SKM-1 treated with dmso at 0.1 percent for 144 hours (cell line): ENCODE measurements around the gene TMEM208.
A peak's percentile ranks its signal among the peaks of the same experiment; 100 is the strongest.

ENCODE experiments used
- DNase-seq: peaks from one replicate; lab custom pipeline; 2025; ENCODE audit not compliant: unreplicated experiment; lab: John Stamatoyannopoulos, UW

The TMEM208 gene

DNA sequence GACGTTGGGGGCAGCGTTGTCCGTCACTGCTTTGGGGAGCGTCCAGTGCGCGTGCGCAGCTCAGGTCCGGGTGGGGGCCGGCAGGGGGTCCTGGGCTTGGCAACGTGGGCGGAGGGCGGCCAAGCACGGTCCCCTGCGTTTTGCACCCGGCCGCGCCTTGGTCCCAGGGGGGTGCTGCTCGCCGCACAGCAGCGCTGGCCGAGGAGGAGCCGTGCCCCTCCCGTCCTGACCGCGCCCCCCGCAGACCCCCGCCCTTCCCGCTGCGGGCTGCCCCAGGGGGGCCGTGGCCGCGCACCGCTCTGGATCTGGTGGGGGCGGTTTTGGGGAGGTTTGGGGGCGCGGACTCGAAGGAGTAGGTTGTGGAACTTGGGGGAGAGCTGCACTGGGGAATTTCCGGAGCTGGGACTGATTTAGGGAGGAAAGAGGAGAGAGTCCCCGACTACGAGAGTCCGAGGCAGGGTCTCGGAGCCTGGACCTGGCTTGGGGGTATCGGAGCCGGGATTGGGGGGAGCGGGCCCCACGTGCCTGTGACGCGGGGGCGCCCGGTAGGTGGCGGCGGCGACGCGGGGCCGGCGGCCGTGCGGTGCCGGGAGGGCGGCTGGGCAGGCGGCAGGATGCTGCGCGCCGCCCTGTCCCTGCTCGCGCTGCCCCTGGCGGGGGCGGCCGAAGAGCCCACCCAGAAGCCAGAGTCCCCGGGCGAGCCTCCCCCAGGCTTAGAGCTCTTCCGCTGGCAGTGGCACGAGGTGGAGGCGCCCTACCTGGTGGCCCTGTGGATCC is 21.7 kb downstream of the TMEM208 start, which contains the start of gene SLC9A5:
SLC9A5 (plus strand) TSS at position 579 of the 777 bp plus-strand sequence; CDS start at position 615, 36 bp downstream.
- no peak for DNase-seq

DNA sequence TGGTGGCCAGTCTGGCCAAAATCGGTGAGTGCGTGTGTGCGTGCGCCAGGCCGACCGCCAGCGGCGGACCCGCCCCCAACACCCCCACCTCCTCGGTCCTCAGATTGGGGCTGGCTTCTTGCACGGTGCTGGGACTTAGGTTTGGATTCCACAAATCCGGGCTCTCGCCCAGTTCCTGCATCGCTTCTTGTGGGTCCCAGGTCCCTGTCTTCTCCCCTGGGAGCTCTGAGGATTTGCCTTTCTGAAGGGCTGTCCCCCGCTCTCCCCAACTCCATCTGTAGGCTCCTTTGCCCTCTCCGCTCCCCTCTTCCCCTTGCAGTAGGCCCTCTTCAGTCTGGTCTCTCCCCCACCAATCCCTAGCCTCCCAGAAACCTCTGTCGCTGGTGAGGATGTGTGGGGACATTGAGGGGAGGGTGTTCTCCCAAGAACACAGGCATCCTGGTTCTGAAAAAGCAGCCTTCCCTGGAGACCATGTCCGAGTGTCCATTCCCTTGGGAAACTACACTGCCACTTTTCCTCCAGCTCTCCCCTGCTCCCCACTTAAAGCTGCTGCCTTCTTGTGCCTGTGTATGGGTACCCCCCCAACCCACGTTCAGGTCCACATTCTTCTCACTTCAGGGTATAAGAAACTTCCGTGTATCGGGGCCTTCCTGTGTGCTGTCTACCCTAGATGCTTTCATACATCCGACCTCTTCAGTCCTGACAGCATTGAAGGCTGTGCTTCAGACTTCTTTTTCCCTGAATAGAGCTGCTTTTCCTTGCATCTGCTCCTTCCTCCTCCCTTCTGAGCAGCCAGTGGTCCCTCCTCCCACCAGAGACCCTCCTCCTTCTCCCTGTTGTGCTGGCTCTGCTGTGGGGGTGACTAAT is 22.5 kb downstream of the TMEM208 start:
- DNase-seq, result no peak

- DNase-seq, result no peak
Measured at GRCh38 chr16:67250045-67250327, 23.1 kb downstream of the TMEM208 start.

DNA sequence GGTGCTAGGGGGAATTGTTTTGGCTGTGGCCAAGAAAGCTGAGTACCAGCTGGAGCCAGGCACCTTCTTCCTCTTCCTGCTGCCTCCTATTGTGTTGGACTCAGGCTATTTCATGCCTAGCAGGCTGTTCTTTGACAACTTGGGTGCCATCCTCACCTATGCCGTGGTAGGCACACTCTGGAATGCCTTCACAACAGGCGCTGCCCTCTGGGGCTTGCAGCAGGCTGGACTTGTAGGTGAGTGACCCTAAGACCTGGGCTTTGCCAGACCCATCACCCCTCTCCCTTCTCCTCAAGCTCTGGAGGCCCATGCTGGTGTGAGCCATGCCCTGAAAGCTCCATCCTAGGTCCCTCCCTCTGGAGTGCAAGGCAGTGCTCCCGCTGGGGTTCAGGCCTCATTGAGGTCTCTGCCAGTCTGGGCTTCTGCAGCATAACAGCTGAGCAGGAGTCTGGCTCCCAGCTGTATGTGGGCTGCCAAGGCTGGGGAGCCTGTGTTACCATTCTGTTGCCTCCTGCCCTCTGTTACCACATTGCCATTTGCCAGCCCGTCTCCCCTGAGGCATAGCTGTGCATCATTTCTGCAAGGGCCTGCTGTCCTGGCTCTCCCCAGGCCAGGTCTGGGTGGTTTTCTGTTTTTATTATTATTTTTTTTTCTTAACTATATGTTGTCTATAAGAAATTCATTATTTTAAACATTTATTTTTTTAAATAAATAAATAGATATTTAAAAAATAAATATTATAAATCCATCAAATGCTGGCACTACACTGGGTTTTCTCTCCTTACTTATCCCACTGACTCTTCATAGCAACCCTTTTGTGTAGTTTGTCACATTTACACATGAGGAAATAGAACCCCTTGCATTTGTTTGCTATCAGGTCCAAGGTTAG is 25.9 kb downstream of the TMEM208 start:
- DNase-seq, result no peak

- no peak for DNase-seq
Measured at GRCh38 chr16:67254801-67255552, 28.0 kb downstream of the TMEM208 start.

DNA sequence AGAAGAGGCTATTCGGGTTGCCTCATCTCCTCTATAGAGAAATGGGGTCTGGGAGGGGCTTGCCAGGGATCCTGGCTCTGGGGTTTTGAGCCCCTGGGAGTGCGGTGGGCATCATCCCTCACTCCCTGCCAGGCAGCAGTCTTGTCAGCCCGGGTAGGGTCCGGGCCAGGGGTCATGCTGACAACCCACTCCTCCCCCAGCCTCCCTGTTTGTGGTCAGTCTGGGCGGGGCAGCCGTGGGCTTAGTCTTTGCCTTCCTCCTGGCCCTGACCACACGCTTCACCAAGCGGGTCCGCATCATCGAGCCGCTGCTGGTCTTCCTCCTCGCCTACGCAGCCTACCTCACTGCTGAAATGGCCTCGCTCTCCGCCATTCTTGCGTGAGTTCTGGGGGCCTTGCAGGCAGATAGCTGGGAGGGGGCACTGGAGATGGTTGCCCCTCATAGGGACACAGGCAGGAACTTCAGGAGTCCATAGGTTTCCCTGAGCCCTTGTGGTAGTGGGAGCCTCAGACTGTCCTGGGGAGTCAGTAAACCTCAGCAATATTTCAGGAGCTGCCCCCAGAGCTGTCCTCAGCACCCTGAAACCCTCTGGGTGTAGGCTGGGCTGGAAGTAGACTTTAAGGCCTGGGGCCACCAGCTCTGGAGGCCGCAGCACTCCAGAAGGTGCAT is 28.8 kb downstream of the TMEM208 start:
- no peak for DNase-seq

DNA sequence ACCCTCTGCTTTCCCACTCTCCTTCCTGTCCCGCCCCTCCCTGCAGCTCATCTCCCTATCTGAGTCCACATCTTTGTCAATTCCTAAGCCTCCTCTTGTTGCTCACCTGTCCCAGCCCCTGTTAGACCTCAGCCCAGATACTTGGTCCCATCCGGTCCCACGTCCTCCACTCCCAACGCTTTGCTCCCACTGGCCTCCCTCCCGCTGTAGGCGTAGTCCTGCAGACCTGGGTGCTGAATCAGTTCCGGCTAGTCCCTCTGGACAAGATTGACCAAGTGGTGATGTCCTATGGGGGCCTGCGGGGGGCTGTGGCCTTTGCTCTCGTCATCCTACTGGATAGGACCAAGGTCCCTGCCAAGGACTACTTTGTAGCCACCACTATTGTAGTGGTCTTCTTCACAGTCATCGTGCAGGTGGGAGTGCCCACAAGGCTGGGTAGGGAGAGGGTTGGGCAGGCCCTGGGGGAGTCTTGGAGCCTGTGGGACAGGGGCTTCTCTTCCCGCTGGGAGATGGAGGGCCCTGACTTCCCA is 29.8 kb downstream of the TMEM208 start:
- DNase-seq, result no peak

- no peak for DNase-seq
Measured at GRCh38 chr16:67257486-67258160, 30.7 kb downstream of the TMEM208 start.

DNA sequence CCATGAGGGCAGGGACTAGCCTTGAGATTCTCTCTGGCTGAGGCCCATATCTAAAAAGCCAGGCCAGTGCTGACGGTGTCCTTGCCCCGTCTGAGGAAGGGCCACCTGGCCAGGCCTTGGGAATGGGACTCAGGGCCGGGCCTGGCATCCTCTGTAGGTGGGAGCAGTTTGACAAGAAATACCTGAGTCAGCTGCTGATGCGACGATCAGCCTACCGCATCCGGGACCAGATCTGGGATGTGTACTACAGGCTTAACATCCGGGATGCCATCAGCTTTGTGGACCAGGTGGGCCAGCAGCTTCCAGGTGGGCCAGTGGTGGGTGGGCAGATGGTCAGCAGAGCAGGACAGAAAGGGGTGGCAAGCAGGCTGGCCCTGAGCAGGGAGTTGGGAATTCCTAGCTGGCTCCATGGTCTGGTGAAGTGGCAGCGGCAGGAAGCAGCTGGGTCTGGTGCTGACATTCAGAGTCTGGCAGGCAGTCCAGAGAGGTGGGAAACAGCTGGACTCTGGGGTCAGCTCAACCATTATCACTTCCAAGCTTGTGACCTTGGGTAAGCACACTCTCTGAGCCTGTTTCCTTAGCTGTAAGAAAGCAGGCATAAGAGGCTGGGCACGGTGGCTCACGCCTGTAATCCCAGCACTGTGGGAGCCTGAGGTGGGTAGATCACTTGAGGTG is 31.4 kb downstream of the TMEM208 start:
- no peak for DNase-seq

- DNase-seq, result no peak
Measured at GRCh38 chr16:67259705-67260104, 32.8 kb downstream of the TMEM208 start.

- peak; percentile 36 for DNase-seq
Measured at GRCh38 chr16:67260426-67261063, 33.6 kb downstream of the TMEM208 start.

DNA sequence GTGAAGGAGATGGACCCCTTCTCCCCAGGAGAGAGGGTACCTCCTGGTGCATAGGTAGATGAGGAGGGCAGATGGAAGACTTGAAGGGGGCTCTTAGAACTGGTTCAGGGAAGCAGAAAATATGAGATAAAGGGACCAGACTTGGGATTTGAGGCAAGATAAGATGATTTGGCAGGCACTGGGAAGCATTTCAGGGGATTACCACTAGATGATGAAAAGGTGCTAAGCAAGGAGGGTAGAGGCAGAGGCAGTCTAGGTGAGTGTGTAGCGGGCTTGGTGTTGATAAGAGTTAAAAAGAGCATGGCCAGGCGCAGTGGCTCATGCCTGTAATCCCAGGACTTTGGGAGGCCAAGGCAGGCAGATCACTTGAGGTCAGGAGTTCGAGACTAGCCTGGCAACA is 36.3 kb downstream of the TMEM208 start:
- DNase-seq, result no peak

GRCh38 chr16:67264277-67264676 is 37.3 kb downstream of the TMEM208 start:
- DNase-seq, result no peak

GRCh38 chr16:67264866-67265265 is 37.9 kb downstream of the TMEM208 start:
- DNase-seq, result no peak

DNA sequence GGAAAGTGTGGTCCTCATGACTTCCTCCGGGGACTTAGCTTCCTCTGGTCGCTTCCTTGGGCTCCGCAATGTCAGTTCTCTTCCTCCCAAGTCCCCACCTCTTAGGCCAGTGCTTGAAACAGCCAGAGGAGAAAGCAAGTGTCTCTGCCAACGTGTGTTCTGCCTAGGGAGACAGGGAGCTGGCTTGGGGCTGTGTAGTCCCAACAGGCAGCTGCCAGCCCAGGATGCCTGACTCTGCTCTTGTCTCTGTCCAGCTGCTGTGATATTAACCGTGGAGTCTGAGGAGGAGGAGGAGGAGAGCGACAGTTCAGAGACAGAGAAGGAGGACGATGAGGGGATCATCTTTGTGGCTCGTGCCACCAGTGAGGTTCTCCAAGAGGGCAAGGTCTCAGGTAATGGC is 38.9 kb downstream of the TMEM208 start:
- DNase-seq, result no peak

- DNase-seq, result no peak
Measured at GRCh38 chr16:67268136-67268579, 41.2 kb downstream of the TMEM208 start.

GRCh38 chr16:67269766-67270165 is 42.8 kb downstream of the TMEM208 start:
- no peak for DNase-seq

GRCh38 chr16:67270931-67271338 is 44.0 kb downstream of the TMEM208 start:
- DNase-seq, result no peak
